ENCODE results near the gene ENTPD6.

ENTPD6 gene

DNA sequence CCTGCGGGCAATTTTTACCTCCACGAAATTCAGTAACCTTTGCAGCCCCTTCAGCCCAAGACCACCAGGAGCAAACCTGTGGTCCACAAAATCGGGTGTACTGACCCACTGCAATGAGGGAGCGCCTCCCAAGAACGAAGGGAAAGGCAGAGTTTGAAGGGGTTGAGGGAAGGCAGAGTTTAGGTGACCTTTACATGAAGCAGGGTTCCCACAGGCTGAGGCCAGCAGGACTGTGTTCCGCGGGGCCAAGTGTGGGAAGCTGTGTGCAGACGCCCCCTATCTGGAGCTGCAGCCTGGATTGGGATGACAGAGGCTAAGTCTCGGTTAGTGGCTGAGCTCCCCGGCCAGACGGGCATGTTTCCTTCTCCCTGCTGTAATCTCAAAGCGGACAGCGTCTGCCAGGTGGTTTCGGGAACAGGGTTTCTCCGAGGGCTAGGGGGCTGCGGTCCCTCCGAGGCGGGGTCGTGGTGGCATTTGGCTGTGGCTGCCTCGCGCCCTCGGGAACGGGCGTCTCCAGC is 51.5 kb downstream of the ENTPD6 start:
- no peaks in the 10 kb centered on the region for H3K27me3 ChIP-seq (ENCODE audit: control insufficient read depth in 1 of 2, insufficient read depth in 1 of 2, low read length in 2 of 2)
- peak overlapping the region in 1 of 2 experiments; percentile 75 for H3K14ac ChIP-seq (ENCODE audit: low read length in 2 of 2)
- H4K91ac ChIP-seq (ENCODE audit: low read length), result peak overlapping the region; percentile 43
- H3K4me3 ChIP-seq (ENCODE audit: insufficient read depth in 1 of 2, low read depth in 1 of 2, low read length in 2 of 2), result peak overlapping the region; percentile 72 to 85
- peak overlapping the region in 1 of 2 experiments; percentile 75 for H3K23ac ChIP-seq (ENCODE audit: low read length in 2 of 2)
- peak overlapping the region; percentile 72 for H3K27ac ChIP-seq (ENCODE audit: low read length, poor library complexity, severe bottlenecking)
- peak overlapping the region in 1 of 2 experiments; percentile 89 for H2BK12ac ChIP-seq (ENCODE audit: low read length in 2 of 2)
- peak overlapping the region; percentile 76 to 85 for H3K18ac ChIP-seq (ENCODE audit: low read depth in 1 of 2, low read length in 2 of 2)
- H2AFZ ChIP-seq (ENCODE audit: low read depth, low read length), result peak overlapping the region; percentile 87
- DNase-seq, result peak; percentile 86
- H2AK5ac ChIP-seq (ENCODE audit: low read length, severe bottlenecking), result no peak overlapping the region
- 11% methylated on average over 24 of the region's 24 CpGs for WGBS
- no peaks in the 10 kb centered on the region for H3K9me3 ChIP-seq (ENCODE audit: control insufficient read depth, low read length)
- H4K8ac ChIP-seq (ENCODE audit: low read length), result peak overlapping the region; percentile 93
- peaks cover 6% of the 10 kb centered on the region for H3K79me1 ChIP-seq (replicated peaks; ENCODE audit: low read length, poor library complexity, severe bottlenecking)
- peak overlapping the region; percentile 95 for H3K4me2 ChIP-seq (ENCODE audit: low read length, poor library complexity, severe bottlenecking)
- peaks cover 20% of the 10 kb centered on the region for H3K4me1 ChIP-seq (ENCODE audit: control insufficient read depth, insufficient read depth, low read depth, low read length)
- peak overlapping the region; percentile 82 for H3K9ac ChIP-seq (ENCODE audit: low read length)
- H3K36me3 ChIP-seq (ENCODE audit: control insufficient read depth in 1 of 2, insufficient read depth in 2 of 2, low read depth in 1 of 2, low read length in 2 of 2), result peaks cover 0 to 3% of the 10 kb centered on the region in 2 experiments
- H2BK15ac ChIP-seq (ENCODE audit: low read depth, poor library complexity, severe bottlenecking), result no peak overlapping the region
- H2BK120ac ChIP-seq (ENCODE audit: low read depth, low read length), result peak overlapping the region; percentile 29
- H3K4ac ChIP-seq (ENCODE audit: low read depth in 1 of 2, low read length in 2 of 2), result peak overlapping the region; percentile 32 to 79
- H2BK5ac ChIP-seq (ENCODE audit: low read depth, low read length, poor library complexity, severe bottlenecking), result peak overlapping the region; percentile 75

GRCh38 chr20:25247518-25247955 is 52.0 kb downstream of the ENTPD6 start:
- Histone ChIP-seq H3K14ac (ENCODE audit: low read length in 2 of 2) (peak overlapping the region in 1 of 2 experiments; percentile 75), H4K8ac (ENCODE audit: low read length) (peak overlapping the region; percentile 93), H3K4me2 (ENCODE audit: low read length, poor library complexity, severe bottlenecking) (peak overlapping the region; percentile 95), H2AK5ac (ENCODE audit: low read length, severe bottlenecking) (no peak overlapping the region), H3K18ac (ENCODE audit: low read depth in 1 of 2, low read length in 2 of 2) (peak overlapping the region; percentile 76 to 85), H3K4ac (ENCODE audit: low read depth in 1 of 2, low read length in 2 of 2) (peak overlapping the region; percentile 32 to 79), H2BK5ac (ENCODE audit: low read depth, low read length, poor library complexity, severe bottlenecking) (peak overlapping the region; percentile 94), H4K91ac (ENCODE audit: low read length) (peak overlapping the region; percentile 71), H3K4me1 (ENCODE audit: control insufficient read depth, insufficient read depth, low read depth, low read length) (peaks cover 24% of the 10 kb centered on the region), H3K27ac (ENCODE audit: low read length, poor library complexity, severe bottlenecking) (peak overlapping the region; percentile 72), H3K79me1 (replicated peaks; ENCODE audit: low read length, poor library complexity, severe bottlenecking) (peaks cover 6% of the 10 kb centered on the region), H3K23ac (ENCODE audit: low read length in 2 of 2) (peak overlapping the region in 1 of 2 experiments; percentile 75), H3K9me3 (ENCODE audit: control insufficient read depth, low read length) (no peaks in the 10 kb centered on the region), H3K9ac (ENCODE audit: low read length) (peak overlapping the region; percentile 82), H2BK12ac (ENCODE audit: low read length in 2 of 2) (peak overlapping the region; percentile 65 to 89), H2BK15ac (ENCODE audit: low read depth, poor library complexity, severe bottlenecking) (no peak overlapping the region), H3K4me3 (ENCODE audit: insufficient read depth in 1 of 2, low read depth in 1 of 2, low read length in 2 of 2) (peak overlapping the region; percentile 72 to 85), H2AFZ (ENCODE audit: low read depth, low read length) (peak overlapping the region; percentile 87), H3K36me3 (ENCODE audit: control insufficient read depth in 1 of 2, insufficient read depth in 2 of 2, low read depth in 1 of 2, low read length in 2 of 2) (peaks cover 0 to 6% of the 10 kb centered on the region in 2 experiments), H2BK120ac (ENCODE audit: low read depth, low read length) (peak overlapping the region; percentile 29), H3K27me3 (ENCODE audit: control insufficient read depth in 1 of 2, insufficient read depth in 1 of 2, low read length in 2 of 2) (no peaks in the 10 kb centered on the region)
- peak; percentile 77 for DNase-seq
- 2% methylated on average over 23 of the region's 37 CpGs for WGBS

DNA sequence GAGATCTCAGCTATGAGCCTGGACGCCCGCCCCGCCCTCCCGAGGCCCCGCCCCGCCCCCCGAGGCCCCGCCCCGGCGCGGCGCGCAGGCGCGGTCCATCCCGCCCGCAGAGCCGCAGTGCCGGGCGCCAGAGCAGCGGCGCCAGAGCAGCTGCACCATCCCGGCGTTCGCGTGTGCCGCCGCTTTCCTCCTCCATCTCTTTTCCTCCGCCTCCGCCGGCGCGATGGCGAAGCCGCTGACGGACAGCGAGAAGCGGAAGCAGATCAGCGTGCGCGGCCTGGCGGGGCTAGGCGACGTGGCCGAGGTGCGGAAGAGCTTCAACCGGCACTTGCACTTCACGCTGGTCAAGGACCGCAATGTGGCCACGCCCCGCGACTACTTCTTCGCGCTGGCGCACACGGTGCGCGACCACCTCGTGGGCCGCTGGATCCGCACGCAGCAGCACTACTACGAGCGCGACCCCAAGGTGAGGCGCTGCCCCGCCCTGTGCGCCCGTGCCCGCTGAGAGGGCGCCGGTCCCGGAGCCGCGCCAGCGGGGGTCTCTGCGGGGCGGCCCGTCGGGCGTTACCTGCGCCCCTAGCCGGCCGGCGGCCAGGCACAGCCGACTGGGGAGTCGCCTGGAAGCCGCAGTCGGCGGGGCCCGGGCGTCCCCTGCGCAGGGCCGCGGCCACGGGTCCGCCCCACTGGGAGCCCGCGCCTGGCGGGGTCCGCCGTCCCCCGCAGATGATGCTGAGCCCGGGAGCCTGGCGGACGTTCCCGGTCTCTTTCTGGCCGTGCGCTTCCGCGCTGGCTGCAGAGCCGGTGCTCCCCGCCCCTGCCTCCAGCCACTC is 52.7 kb downstream of the ENTPD6 start, which contains the start of gene PYGB:
PYGB (plus strand) TSS at position 130 of the 830 bp plus-strand sequence; CDS start at position 224, 94 bp downstream.
- Histone ChIP-seq H2BK120ac (ENCODE audit: low read depth, low read length) (peak within 1 kb of the TSS; percentile 55), H2BK12ac (ENCODE audit: low read length in 2 of 2) (peak within 1 kb of the TSS; percentile 65 to 89), H4K8ac (ENCODE audit: low read length) (peak within 1 kb of the TSS; percentile 93), H3K18ac (ENCODE audit: low read depth in 1 of 2, low read length in 2 of 2) (peak within 1 kb of the TSS; percentile 91 to 96), H3K4ac (ENCODE audit: low read depth in 1 of 2, low read length in 2 of 2) (peak within 1 kb of the TSS; percentile 79 to 81), H3K36me3 (ENCODE audit: control insufficient read depth in 1 of 2, insufficient read depth in 2 of 2, low read depth in 1 of 2, low read length in 2 of 2) (peaks cover 0 to 9% of the 10 kb centered on the region in 2 experiments), H2BK5ac (ENCODE audit: low read depth, low read length, poor library complexity, severe bottlenecking) (peak within 1 kb of the TSS; percentile 94), H3K27ac (ENCODE audit: low read length, poor library complexity, severe bottlenecking) (peak within 1 kb of the TSS; percentile 72), H2AK5ac (ENCODE audit: low read length, severe bottlenecking) (no peak within 1 kb of the TSS), H2BK15ac (ENCODE audit: low read depth, poor library complexity, severe bottlenecking) (peak within 1 kb of the TSS; percentile 93), H3K27me3 (ENCODE audit: control insufficient read depth in 1 of 2, insufficient read depth in 1 of 2, low read length in 2 of 2) (no peaks in the 10 kb centered on the region), H2AFZ (ENCODE audit: low read depth, low read length) (peak within 1 kb of the TSS; percentile 87), H4K91ac (ENCODE audit: low read length) (peak within 1 kb of the TSS; percentile 95), H3K4me1 (ENCODE audit: control insufficient read depth, insufficient read depth, low read depth, low read length) (peaks cover 30% of the 10 kb centered on the region), H3K4me3 (ENCODE audit: insufficient read depth in 1 of 2, low read depth in 1 of 2, low read length in 2 of 2) (peak within 1 kb of the TSS; percentile 85 to 90), H3K4me2 (ENCODE audit: low read length, poor library complexity, severe bottlenecking) (peak within 1 kb of the TSS; percentile 95), H3K14ac (ENCODE audit: low read length in 2 of 2) (peak within 1 kb of the TSS in 1 of 2 experiments; percentile 82), H3K9ac (ENCODE audit: low read length) (peak within 1 kb of the TSS; percentile 90), H3K79me1 (replicated peaks; ENCODE audit: low read length, poor library complexity, severe bottlenecking) (peaks cover 6% of the 10 kb centered on the region), H3K23ac (ENCODE audit: low read length in 2 of 2) (peak within 1 kb of the TSS in 1 of 2 experiments; percentile 97), H3K9me3 (ENCODE audit: control insufficient read depth, low read length) (no peaks in the 10 kb centered on the region)
- DNase-seq, result peak; percentile 85
- under 1% methylated on average over 89 of the region's 113 CpGs for WGBS

DNA sequence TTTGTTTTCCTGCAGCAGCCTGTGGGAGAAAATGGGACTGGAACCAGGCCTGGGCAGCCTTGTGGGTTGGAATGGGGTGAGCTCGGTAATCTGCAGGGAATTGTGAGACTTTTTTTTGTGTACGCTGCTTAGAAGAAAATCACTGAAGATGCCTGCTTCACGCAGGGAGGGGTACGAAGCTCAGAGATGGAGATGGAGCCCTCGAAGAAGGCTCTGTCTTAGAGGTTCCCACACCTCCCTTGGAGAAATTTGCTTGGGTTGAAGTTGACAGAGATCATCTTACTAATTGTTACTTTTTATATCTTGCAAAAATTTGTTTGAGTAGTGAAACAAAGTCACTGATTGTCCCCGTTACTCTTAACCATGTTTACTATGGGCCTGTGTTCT is 53.3 kb downstream of the ENTPD6 start:
- Histone ChIP-seq H2BK120ac (ENCODE audit: low read depth, low read length) (no peak overlapping the region), H3K36me3 (ENCODE audit: control insufficient read depth in 1 of 2, insufficient read depth in 2 of 2, low read depth in 1 of 2, low read length in 2 of 2) (peaks cover 0 to 9% of the 10 kb centered on the region in 2 experiments), H3K9ac (ENCODE audit: low read length) (peak overlapping the region; percentile 90), H3K27me3 (ENCODE audit: control insufficient read depth in 1 of 2, insufficient read depth in 1 of 2, low read length in 2 of 2) (no peaks in the 10 kb centered on the region), H3K4ac (ENCODE audit: low read depth in 1 of 2, low read length in 2 of 2) (peak overlapping the region in 1 of 2 experiments; percentile 52), H3K4me2 (ENCODE audit: low read length, poor library complexity, severe bottlenecking) (peak overlapping the region; percentile 33), H2AFZ (ENCODE audit: low read depth, low read length) (no peak overlapping the region), H3K4me1 (ENCODE audit: control insufficient read depth, insufficient read depth, low read depth, low read length) (peaks cover 31% of the 10 kb centered on the region), H3K4me3 (ENCODE audit: insufficient read depth in 1 of 2, low read depth in 1 of 2, low read length in 2 of 2) (peak overlapping the region; percentile 85 to 90), H3K14ac (ENCODE audit: low read length in 2 of 2) (no peak overlapping the region), H3K23ac (ENCODE audit: low read length in 2 of 2) (no peak overlapping the region), H3K79me1 (replicated peaks; ENCODE audit: low read length, poor library complexity, severe bottlenecking) (peaks cover 6% of the 10 kb centered on the region), H4K8ac (ENCODE audit: low read length) (no peak overlapping the region), H2BK5ac (ENCODE audit: low read depth, low read length, poor library complexity, severe bottlenecking) (no peak overlapping the region), H2BK12ac (ENCODE audit: low read length in 2 of 2) (no peak overlapping the region), H3K27ac (ENCODE audit: low read length, poor library complexity, severe bottlenecking) (peak overlapping the region; percentile 70), H4K91ac (ENCODE audit: low read length) (no peak overlapping the region), H3K9me3 (ENCODE audit: control insufficient read depth, low read length) (no peaks in the 10 kb centered on the region), H2BK15ac (ENCODE audit: low read depth, poor library complexity, severe bottlenecking) (no peak overlapping the region), H3K18ac (ENCODE audit: low read depth in 1 of 2, low read length in 2 of 2) (peak overlapping the region in 1 of 2 experiments; percentile 38), H2AK5ac (ENCODE audit: low read length, severe bottlenecking) (no peak overlapping the region)
- DNase-seq, result no peak
- WGBS, result 8% methylated on average over 5 of the region's 6 CpGs
